Measurements from ENCODE around the gene SRSF2.

SRSF2 gene

GRCh38 chr17:76737676-76738467 lies 741 bp upstream of the SRSF2 start, which contains the start of gene MFSD11:
TSS of gene MFSD11 (plus strand) at chr17:76738119. CDS start at chr17:76738353, 234 bp downstream.
- Histone ChIP-seq H3K36me3 (ENCODE audit: insufficient read depth, insufficient read length, low read length) (peaks cover 59% of the 10 kb centered on the region), H3K4me1 (ENCODE audit: insufficient read depth, insufficient read length) (no peaks in the 10 kb centered on the region), H3K27me3 (ENCODE audit: insufficient read depth, insufficient read length) (no peaks in the 10 kb centered on the region), H3K9ac (ENCODE audit: insufficient read length, low read depth) (peak within 1 kb of the TSS; percentile 100), H3K9me3 (ENCODE audit: insufficient read depth, low read length) (no peaks in the 10 kb centered on the region), H3K4me3 (ENCODE audit: insufficient read length, low read depth) (peak within 1 kb of the TSS; percentile 100)
- peak; percentile 88 for DNase-seq (ENCODE audit: low read depth, low spot score)
- TF ChIP-seq SUZ12 (IDR thresholded peaks at IDR 0.05; ENCODE audit: extremely low read depth, insufficient read depth, insufficient read length) (no peak), YY1 (IDR thresholded peaks at IDR 0.05; ENCODE audit: insufficient read depth, insufficient read length) (no peak), ZNF274 (IDR thresholded peaks at IDR 0.05; ENCODE audit: low read depth, low read length) (no peak)

- no peaks in the 10 kb centered on the region for H3K27me3 ChIP-seq (ENCODE audit: insufficient read depth, insufficient read length)
- TF ChIP-seq SUZ12 (IDR thresholded peaks at IDR 0.05; ENCODE audit: extremely low read depth, insufficient read depth, insufficient read length), result no peak
- peak; percentile 80 for TF ChIP-seq YY1 (IDR thresholded peaks at IDR 0.05; ENCODE audit: insufficient read depth, insufficient read length)
- no peak for DNase-seq (ENCODE audit: low read depth, low spot score)
- H3K9me3 ChIP-seq (ENCODE audit: insufficient read depth, low read length), result no peaks in the 10 kb centered on the region
- peak overlapping the region; percentile 100 for H3K4me3 ChIP-seq (ENCODE audit: insufficient read length, low read depth)
- H3K9ac ChIP-seq (ENCODE audit: insufficient read length, low read depth), result peak overlapping the region; percentile 100
- H3K4me1 ChIP-seq (ENCODE audit: insufficient read depth, insufficient read length), result no peaks in the 10 kb centered on the region
- peaks cover 55% of the 10 kb centered on the region for H3K36me3 ChIP-seq (ENCODE audit: insufficient read depth, insufficient read length, low read length)
These were observed 616 bp downstream of the SRSF2 start for GRCh38 chr17:76736349-76737081.

- Histone ChIP-seq H3K36me3 (ENCODE audit: insufficient read depth, insufficient read length, low read length) (peaks cover 48% of the 10 kb centered on the region), H3K4me3 (ENCODE audit: insufficient read length, low read depth) (peak overlapping the region; percentile 100), H3K27me3 (ENCODE audit: insufficient read depth, insufficient read length) (no peaks in the 10 kb centered on the region), H3K9ac (ENCODE audit: insufficient read length, low read depth) (peak overlapping the region; percentile 100), H3K4me1 (ENCODE audit: insufficient read depth, insufficient read length) (no peaks in the 10 kb centered on the region), H3K9me3 (ENCODE audit: insufficient read depth, low read length) (no peaks in the 10 kb centered on the region)
- DNase-seq (ENCODE audit: low read depth, low spot score), result no peak
- TF ChIP-seq YY1 (IDR thresholded peaks at IDR 0.05; ENCODE audit: insufficient read depth, insufficient read length), result no peak
- no peak for TF ChIP-seq SUZ12 (IDR thresholded peaks at IDR 0.05; ENCODE audit: extremely low read depth, insufficient read depth, insufficient read length)
- TF ChIP-seq ZNF274 (IDR thresholded peaks at IDR 0.05; ENCODE audit: low read depth, low read length), result no peak
These were observed 1.4 kb downstream of the SRSF2 start for GRCh38 chr17:76735586-76736348.

GRCh38 chr17:76735006-76735405 lies 2.1 kb downstream of the SRSF2 start:
- Histone ChIP-seq H3K9me3 (ENCODE audit: insufficient read depth, low read length) (no peaks in the 10 kb centered on the region), H3K36me3 (ENCODE audit: insufficient read depth, insufficient read length, low read length) (peaks cover 52% of the 10 kb centered on the region), H3K4me1 (ENCODE audit: insufficient read depth, insufficient read length) (no peaks in the 10 kb centered on the region), H3K27me3 (ENCODE audit: insufficient read depth, insufficient read length) (no peaks in the 10 kb centered on the region), H3K9ac (ENCODE audit: insufficient read length, low read depth) (peak overlapping the region; percentile 100), H3K4me3 (ENCODE audit: insufficient read length, low read depth) (peak overlapping the region; percentile 100)
- TF ChIP-seq ZNF274 (IDR thresholded peaks at IDR 0.05; ENCODE audit: low read depth, low read length) (no peak), YY1 (IDR thresholded peaks at IDR 0.05; ENCODE audit: insufficient read depth, insufficient read length) (no peak), SUZ12 (IDR thresholded peaks at IDR 0.05; ENCODE audit: extremely low read depth, insufficient read depth, insufficient read length) (no peak)
- no peak for DNase-seq (ENCODE audit: low read depth, low spot score)

GRCh38 chr17:76734080-76734840 lies 2.9 kb downstream of the SRSF2 start:
- no peaks in the 10 kb centered on the region for H3K27me3 ChIP-seq (ENCODE audit: insufficient read depth, insufficient read length)
- H3K36me3 ChIP-seq (ENCODE audit: insufficient read depth, insufficient read length, low read length), result peaks cover 56% of the 10 kb centered on the region
- H3K9me3 ChIP-seq (ENCODE audit: insufficient read depth, low read length), result no peaks in the 10 kb centered on the region
- H3K4me1 ChIP-seq (ENCODE audit: insufficient read depth, insufficient read length), result no peaks in the 10 kb centered on the region
- DNase-seq (ENCODE audit: low read depth, low spot score), result no peak
- no peak for TF ChIP-seq ZNF274 (IDR thresholded peaks at IDR 0.05; ENCODE audit: low read depth, low read length)
- TF ChIP-seq SUZ12 (IDR thresholded peaks at IDR 0.05; ENCODE audit: extremely low read depth, insufficient read depth, insufficient read length), result no peak
- TF ChIP-seq YY1 (IDR thresholded peaks at IDR 0.05; ENCODE audit: insufficient read depth, insufficient read length), result no peak
- peak overlapping the region; percentile 100 for H3K9ac ChIP-seq (ENCODE audit: insufficient read length, low read depth)
- H3K4me3 ChIP-seq (ENCODE audit: insufficient read length, low read depth), result peak overlapping the region; percentile 100

GRCh38 chr17:76733618-76733957 lies 3.5 kb downstream of the SRSF2 start:
- Histone ChIP-seq H3K27me3 (ENCODE audit: insufficient read depth, insufficient read length) (no peaks in the 10 kb centered on the region), H3K9me3 (ENCODE audit: insufficient read depth, low read length) (no peaks in the 10 kb centered on the region), H3K36me3 (ENCODE audit: insufficient read depth, insufficient read length, low read length) (peaks cover 58% of the 10 kb centered on the region), H3K9ac (ENCODE audit: insufficient read length, low read depth) (no peak overlapping the region), H3K4me3 (ENCODE audit: insufficient read length, low read depth) (no peak overlapping the region), H3K4me1 (ENCODE audit: insufficient read depth, insufficient read length) (no peaks in the 10 kb centered on the region)
- no peak for TF ChIP-seq ZNF274 (IDR thresholded peaks at IDR 0.05; ENCODE audit: low read depth, low read length)
- no peak for TF ChIP-seq SUZ12 (IDR thresholded peaks at IDR 0.05; ENCODE audit: extremely low read depth, insufficient read depth, insufficient read length)
- no peak for TF ChIP-seq YY1 (IDR thresholded peaks at IDR 0.05; ENCODE audit: insufficient read depth, insufficient read length)
- DNase-seq (ENCODE audit: low read depth, low spot score), result no peak
